ENCODE data around the gene ADAP2.

DNA sequence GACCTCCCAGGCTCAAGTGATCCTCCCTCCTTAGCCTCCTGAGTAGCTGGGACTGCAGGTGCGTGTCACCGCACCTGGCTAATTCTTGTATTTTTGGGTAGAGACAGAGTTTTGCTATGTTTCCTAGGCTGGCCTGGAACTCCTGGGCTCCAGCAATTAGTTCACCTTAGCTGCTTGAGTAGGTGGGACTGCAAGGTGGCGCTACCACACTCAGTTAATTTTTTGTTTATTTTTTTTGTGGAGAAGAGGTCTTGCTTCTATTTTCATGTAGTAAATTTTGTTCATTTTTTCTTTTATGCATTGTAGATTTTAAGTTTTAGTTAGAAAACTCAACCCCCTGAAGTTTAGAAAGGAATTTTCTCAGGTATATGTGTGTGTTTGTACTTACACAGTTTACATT lies 70.8 kb downstream of the ADAP2 start:
- TF ChIP-seq, protein P1, sequence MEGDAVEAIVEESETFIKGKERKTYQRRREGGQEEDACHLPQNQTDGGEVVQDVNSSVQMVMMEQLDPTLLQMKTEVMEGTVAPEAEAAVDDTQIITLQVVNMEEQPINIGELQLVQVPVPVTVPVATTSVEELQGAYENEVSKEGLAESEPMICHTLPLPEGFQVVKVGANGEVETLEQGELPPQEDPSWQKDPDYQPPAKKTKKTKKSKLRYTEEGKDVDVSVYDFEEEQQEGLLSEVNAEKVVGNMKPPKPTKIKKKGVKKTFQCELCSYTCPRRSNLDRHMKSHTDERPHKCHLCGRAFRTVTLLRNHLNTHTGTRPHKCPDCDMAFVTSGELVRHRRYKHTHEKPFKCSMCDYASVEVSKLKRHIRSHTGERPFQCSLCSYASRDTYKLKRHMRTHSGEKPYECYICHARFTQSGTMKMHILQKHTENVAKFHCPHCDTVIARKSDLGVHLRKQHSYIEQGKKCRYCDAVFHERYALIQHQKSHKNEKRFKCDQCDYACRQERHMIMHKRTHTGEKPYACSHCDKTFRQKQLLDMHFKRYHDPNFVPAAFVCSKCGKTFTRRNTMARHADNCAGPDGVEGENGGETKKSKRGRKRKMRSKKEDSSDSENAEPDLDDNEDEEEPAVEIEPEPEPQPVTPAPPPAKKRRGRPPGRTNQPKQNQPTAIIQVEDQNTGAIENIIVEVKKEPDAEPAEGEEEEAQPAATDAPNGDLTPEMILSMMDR (IDR thresholded peaks at IDR 0.05), result no peak
- TF ChIP-seq POLR2A (IDR thresholded peaks at IDR 0.05), result no peak
- no peak for TF ChIP-seq POLR2AphosphoS5 (IDR thresholded peaks at IDR 0.05)

Data from transverse colon (tissue), 4 donors.